NT2/D1 (cell line): Measurements from ENCODE around the gene MTG2.
A peak's percentile ranks its signal among the peaks of the same experiment; 100 is the strongest.

ENCODE experiments used
- DNase-seq: peaks from one replicate; pipeline ENCODE4 v3.0.0-alpha.2; 2011; ENCODE audit warnings: low read depth, low spot score
- H3K27me3 ChIP-seq: 2 replicates; pipeline ENCODE4 v1.6.0; 2011; ENCODE audit warnings: mild to moderate bottlenecking; ENCODE audit not compliant: insufficient read length, insufficient read depth
- H3K36me3 ChIP-seq: 2 replicates; pipeline ENCODE4 v1.6.1; 2011; ENCODE audit warnings: mild to moderate bottlenecking, low read length, mixed read lengths; ENCODE audit not compliant: insufficient read depth, insufficient read length
- H3K4me1 ChIP-seq: 2 replicates; pipeline ENCODE4 v1.5.1; 2011; ENCODE audit not compliant: insufficient read depth, insufficient read length
- H3K4me3 ChIP-seq: 2 replicates; pipeline ENCODE4 v1.5.1; 2011; ENCODE audit warnings: low read depth; ENCODE audit not compliant: insufficient read length
- H3K9ac ChIP-seq: 2 replicates; pipeline ENCODE4 v1.6.0; 2011; ENCODE audit warnings: low read depth; ENCODE audit not compliant: insufficient read length
- H3K9me3 ChIP-seq: 2 replicates; pipeline ENCODE4 v1.5.1; 2011; ENCODE audit warnings: mild to moderate bottlenecking, low read length; ENCODE audit not compliant: insufficient read depth
- SUZ12 ChIP-seq: IDR thresholded peaks from 2 replicates; pipeline ENCODE4 v1.6.1; 2011; ENCODE audit not compliant: insufficient read length, insufficient read depth; ENCODE audit errors: extremely low read depth
- YY1 ChIP-seq: IDR thresholded peaks from 2 replicates; pipeline ENCODE4 v1.6.1; 2011; ENCODE audit not compliant: insufficient read length, insufficient read depth
- ZNF274 ChIP-seq: IDR thresholded peaks from 2 replicates; pipeline ENCODE4 v1.6.1; 2011; ENCODE audit warnings: mild to moderate bottlenecking, low read depth, low read length

MTG2 gene

DNA sequence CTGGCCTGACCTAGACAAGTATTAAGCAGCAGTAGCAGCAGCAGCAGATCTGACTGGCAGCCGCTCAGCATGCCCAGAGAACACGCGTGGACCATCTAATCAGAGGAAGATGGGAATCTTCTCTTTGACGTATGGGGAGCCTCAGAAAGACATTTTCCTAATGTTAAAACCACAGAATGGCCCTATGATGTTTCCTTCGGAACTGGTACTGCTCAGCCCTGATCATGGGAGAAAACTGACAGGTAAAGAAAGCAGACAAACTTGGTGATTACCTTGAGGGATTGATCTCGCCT lies 45.8 kb upstream of the MTG2 start:
- no peak for DNase-seq
- H3K36me3 ChIP-seq, result peaks cover 99% of the 10 kb centered on the region
- H3K9ac ChIP-seq, result no peak overlapping the region

DNA sequence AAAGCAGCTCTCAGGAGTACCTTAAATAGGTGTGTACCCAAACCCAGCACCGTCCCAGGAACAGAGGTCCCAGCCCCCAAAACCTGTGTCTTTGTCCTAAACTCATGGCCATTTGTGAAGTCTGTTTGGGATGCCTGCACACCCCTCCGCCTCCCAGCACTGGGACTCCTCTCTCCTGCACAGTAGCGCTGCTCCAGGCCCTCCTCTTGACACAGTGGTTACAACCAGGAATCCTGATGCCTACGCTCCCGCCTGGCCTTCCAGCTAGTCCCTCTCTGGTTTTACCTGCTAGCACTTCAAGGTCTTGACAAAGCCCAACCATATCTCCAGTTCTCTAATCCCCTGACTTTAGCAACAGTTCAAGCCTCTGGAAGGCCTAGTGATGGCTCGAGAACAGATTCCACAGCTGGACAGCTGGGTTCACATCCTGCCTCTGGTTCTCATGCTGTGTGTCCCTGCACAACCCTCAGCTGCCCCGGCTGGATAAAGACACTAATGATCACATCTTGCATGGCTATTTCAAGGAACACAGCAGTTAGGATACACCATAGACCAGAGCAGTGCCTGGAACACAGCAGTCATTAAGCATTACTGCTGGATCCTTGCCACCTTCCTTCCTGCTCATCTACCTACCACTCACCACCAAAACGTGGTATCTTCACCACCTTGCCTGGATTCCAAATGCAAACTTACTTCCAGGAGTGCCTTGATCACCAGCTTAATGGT lies 45.2 kb upstream of the MTG2 start:
- H3K9me3 ChIP-seq, result no peaks in the 10 kb centered on the region
- TF ChIP-seq YY1 (no peak), SUZ12 (no peak)
- no peaks in the 10 kb centered on the region for H3K27me3 ChIP-seq
- H3K4me1 ChIP-seq, result peaks cover 11% of the 10 kb centered on the region
- H3K9ac ChIP-seq, result no peak overlapping the region
- H3K36me3 ChIP-seq, result peaks cover 95% of the 10 kb centered on the region
- DNase-seq, result no peak
- no peak overlapping the region for H3K4me3 ChIP-seq

More for the DNA sequence above, 45.8 kb upstream of the MTG2 start:
- no peak overlapping the region for H3K4me3 ChIP-seq
- peaks cover 11% of the 10 kb centered on the region for H3K4me1 ChIP-seq
- no peak for TF ChIP-seq YY1
- TF ChIP-seq ZNF274, result no peak
- no peak for TF ChIP-seq SUZ12
- H3K27me3 ChIP-seq, result no peaks in the 10 kb centered on the region
- H3K9me3 ChIP-seq, result no peaks in the 10 kb centered on the region

DNA sequence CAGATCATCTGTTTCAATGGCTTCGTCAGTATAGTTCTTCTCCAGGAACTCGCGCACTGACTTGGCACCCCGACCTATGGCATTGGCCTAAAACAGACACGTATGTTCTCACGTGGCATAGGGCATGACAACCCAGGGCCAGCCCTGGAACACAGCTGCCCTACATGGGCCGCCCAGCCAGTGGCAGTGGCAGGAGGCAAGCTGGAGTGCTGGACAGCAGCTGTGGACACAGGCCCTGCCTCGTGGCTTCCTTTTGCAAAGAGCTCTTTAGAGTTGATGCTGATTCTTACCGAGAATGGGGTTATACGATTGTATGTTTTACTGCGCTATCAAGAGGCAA lies 44.7 kb upstream of the MTG2 start:
- no peaks in the 10 kb centered on the region for H3K27me3 ChIP-seq
- no peaks in the 10 kb centered on the region for H3K9me3 ChIP-seq
- H3K4me1 ChIP-seq, result peaks cover 11% of the 10 kb centered on the region
- TF ChIP-seq ZNF274 (no peak), YY1 (no peak), SUZ12 (no peak)
- DNase-seq, result no peak
- H3K9ac ChIP-seq, result no peak overlapping the region
- H3K4me3 ChIP-seq, result no peak overlapping the region
- peaks cover 89% of the 10 kb centered on the region for H3K36me3 ChIP-seq

DNA sequence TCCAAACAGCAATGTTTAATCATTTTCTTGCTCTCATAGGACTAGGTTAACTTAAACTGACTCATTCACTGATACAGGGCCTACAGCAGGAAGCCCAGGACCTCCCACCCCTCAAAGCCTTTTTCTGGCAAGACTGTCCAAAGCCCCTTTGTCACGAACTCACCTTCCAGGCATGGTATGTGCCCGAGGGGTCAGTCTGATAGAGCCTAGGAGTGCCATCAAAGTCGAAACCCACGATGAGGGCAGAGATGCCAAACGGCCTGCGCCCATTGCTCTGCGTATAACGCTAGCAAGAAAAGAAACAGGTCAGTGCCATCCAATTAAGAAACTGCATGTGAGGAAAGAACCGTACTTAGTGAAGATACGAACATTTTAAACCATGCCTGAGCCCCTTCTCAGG lies 43.9 kb upstream of the MTG2 start:
- DNase-seq, result no peak
- no peak for TF ChIP-seq YY1
- no peak for TF ChIP-seq SUZ12
- no peak for TF ChIP-seq ZNF274
- no peak overlapping the region for H3K9ac ChIP-seq
- no peak overlapping the region for H3K4me3 ChIP-seq
- no peaks in the 10 kb centered on the region for H3K9me3 ChIP-seq
- H3K4me1 ChIP-seq, result peaks cover 11% of the 10 kb centered on the region
- no peaks in the 10 kb centered on the region for H3K27me3 ChIP-seq
- peaks cover 82% of the 10 kb centered on the region for H3K36me3 ChIP-seq

DNA sequence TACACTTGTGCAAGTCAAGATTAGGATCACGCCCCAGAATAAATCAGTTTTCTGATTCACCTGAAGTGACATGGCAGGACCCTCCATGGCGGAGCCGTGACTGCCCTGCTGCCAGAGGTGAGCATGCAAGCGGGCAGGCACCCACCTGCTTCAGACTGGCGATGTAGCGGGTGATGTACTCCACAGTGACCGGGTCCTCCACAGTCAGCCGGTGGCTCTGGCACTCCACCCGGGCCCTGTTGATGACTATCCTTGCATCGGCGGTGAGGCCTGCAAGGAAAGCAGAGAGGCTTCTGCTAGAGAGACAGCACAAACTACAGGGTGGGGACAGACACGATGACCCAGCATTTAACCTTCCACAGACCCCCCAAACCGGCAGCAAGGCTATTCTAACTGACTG lies 43.2 kb upstream of the MTG2 start:
- Histone ChIP-seq H3K36me3 (peaks cover 75% of the 10 kb centered on the region), H3K27me3 (peaks cover 5% of the 10 kb centered on the region), H3K4me1 (peaks cover 13% of the 10 kb centered on the region), H3K9ac (no peak overlapping the region), H3K4me3 (no peak overlapping the region), H3K9me3 (no peaks in the 10 kb centered on the region)
- TF ChIP-seq YY1 (no peak), SUZ12 (no peak), ZNF274 (no peak)
- DNase-seq, result no peak

DNA sequence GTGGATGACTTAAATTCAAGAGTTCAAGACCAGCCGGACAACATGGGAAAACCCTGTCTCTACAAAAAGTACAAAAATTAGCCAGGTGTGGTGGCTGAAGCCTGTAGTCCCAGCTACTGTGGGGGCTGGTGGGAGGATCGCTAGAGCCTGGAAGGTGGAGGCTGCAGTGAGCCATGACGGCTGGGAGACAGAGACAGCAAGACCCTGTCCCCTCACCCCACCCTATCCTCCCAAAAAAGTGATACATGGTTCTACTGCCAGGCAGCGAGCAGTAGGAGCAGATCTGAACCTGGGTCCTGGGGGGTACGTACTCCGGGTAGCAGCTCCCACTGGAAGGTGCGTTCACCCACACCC lies 41.8 kb upstream of the MTG2 start:
- no peak for TF ChIP-seq ZNF274
- Histone ChIP-seq H3K4me1 (peaks cover 15% of the 10 kb centered on the region), H3K9ac (no peak overlapping the region), H3K9me3 (no peaks in the 10 kb centered on the region), H3K36me3 (peaks cover 75% of the 10 kb centered on the region), H3K27me3 (peaks cover 11% of the 10 kb centered on the region), H3K4me3 (no peak overlapping the region)
- no peak for DNase-seq

DNA sequence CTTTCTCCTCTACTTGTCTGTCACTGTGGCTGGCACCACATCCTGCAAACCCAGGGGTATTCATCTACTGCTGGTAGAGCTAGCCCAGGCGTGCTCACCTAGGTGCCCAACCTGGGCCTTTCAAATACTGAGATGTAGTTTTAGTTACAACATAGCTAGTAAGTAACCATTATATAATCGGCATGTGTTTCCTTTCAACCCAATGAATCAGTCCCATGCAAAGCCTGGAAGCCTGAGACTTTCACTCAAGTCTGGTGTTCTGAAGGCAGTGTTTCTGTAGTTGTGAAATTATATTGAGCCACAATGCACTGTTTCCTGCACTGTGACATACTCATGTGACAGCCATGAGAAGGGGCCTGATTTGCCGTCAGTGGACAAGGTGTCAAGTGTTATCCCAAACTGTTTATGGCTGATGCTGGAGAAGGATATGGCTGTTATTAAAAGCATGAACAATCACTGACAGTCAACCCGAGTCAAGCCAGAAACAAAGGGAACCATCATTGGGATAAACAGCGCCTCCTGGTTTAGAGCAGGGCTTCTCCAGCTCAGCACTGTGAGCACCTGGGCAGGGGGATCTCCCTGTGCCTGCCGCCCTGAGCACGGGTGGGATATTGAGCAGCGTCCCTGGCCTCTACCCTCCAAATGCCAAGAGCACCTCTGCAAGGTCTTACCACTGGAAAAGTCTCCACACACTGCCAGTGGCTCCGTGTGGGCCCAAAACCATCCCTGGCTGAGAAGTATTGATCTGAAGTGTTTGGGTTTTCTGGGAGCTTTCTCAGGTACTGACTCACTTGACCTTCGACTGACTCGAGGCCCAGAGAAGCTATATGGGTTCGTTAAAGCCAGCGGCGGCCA lies 41.2 kb upstream of the MTG2 start:
- H3K9me3 ChIP-seq, result no peaks in the 10 kb centered on the region
- H3K9ac ChIP-seq, result peak overlapping the region; percentile 96
- H3K4me3 ChIP-seq, result peak overlapping the region; percentile 86
- no peak for TF ChIP-seq SUZ12
- TF ChIP-seq ZNF274, result no peak
- TF ChIP-seq YY1, result no peak
- no peak for DNase-seq
- H3K36me3 ChIP-seq, result peaks cover 73% of the 10 kb centered on the region
- peaks cover 15% of the 10 kb centered on the region for H3K4me1 ChIP-seq
- H3K27me3 ChIP-seq, result peaks cover 11% of the 10 kb centered on the region
